Purkinje cell (primary cell): Measurements from ENCODE around the gene HYAL4. TPM values are rescaled to one million over a fixed set of nuclear protein-coding genes. Genes with fewer than 3 reads are reported as not detected.

Experiments used
- polyA plus RNA-seq: library from polyadenylated mRNA; unstranded; fragments of >200 nt; fragmentation: Nextera tagmentation; gene quantifications from 2 replicates; pipeline ENCODE4 v1.2.1, GENCODE V29; 2014

The HYAL4 gene
- polyA plus RNA-seq = not detected in 2 replicates

DNA sequence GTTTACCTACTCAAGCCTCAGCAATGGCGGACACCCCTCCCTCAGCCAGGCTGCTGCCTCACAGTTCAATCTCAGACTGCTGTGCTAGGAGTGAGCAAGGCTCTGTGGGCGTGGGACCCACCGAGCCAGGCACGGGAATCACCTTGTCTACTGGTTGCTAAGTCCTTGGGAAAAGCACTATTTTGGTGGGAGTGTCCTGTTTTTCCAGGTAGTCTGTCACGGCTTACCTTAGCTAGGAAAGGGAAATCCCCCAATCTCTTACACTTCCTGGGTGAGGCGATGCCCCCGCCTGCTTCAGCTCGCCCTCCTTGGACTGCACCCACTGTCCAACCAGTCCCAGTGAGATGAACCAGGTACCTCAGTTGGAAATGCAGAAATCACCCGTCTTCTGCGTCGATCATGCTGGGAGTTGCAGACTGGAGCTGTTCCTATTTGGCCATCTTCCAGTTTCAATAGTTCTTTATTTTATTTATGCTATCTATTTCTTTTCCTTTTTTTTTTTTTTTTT, at the start of gene HYAL4:
TSS of gene HYAL4 (plus strand) at position 458 of the 508 bp plus-strand sequence. CDS start 23,105 bp downstream, outside the sequence.

DNA sequence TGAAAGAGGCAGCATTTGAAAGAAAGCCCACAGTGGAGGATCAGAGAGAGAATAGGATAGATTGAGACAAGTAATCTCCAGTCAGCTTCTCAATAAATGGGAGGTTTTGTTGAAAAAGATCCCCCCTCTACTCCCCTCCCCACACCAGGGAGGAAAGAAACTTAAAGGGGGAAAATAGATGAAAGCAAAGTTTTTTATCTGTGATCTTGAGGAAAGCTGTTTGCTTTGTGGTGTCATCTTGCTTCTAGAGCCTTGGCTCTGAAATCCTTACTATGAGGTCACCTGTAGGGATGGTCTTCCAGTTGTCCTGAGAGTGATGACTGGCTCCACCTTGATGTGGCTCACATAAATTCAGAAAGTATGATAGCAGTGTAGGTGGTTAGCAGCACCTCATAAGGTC, 80.0 kb downstream of the HYAL4 start, which contains the start of gene SPAM1:
TSS of gene SPAM1 (plus strand) at position 301 of the 400 bp plus-strand sequence. CDS start 28,330 bp downstream, outside the sequence.

Other genes with a start within 250 kb of the HYAL4 start
- 0.28 TPM in 1 of 2 replicates, not detected in the other for gene ASB15, start 243.3 kb upstream of the HYAL4 start, polyA plus RNA-seq
- gene LMOD2, start 189.3 kb upstream of the HYAL4 start, polyA plus RNA-seq = not detected in 2 replicates
- 84.9 and 97.6 TPM in 2 replicates for gene WASL, start 96.2 kb upstream of the HYAL4 start, polyA plus RNA-seq
- gene SPAM1, start 80.1 kb downstream of the HYAL4 start, polyA plus RNA-seq = not detected in 2 replicates
- gene TMEM229A, start 187.9 kb downstream of the HYAL4 start, polyA plus RNA-seq = 2.7 and 3.3 TPM in 2 replicates